DND-41 (cell line): ENCODE data around the gene ROS1.

Source experiments
- ATAC-seq: fragments of 200-7000 bp; cut with Tn5 transposase; 3 replicates; pipeline ENCODE4 v1.9.1; 2021; ENCODE audit warnings: low read depth; ENCODE audit not compliant: insufficient read depth
- DNase-seq: peaks from one replicate; pipeline ENCODE4 v3.0.0-alpha.2; 2020
- H2AFZ ChIP-seq: 2 replicates; pipeline ENCODE4 v1.6.0; 2012; ENCODE audit warnings: low read depth, low read length
- H3K27ac ChIP-seq: 2 replicates; pipeline ENCODE4 v1.5.1; 2012; ENCODE audit warnings: low read length, inconsistent platforms
- H3K27me3 ChIP-seq: fragments of 200-600 bp; sonication (generic); 2 replicates; pipeline ENCODE4 v1.6.0; 2012; ENCODE audit warnings: low read length, mild to moderate bottlenecking, inconsistent platforms; ENCODE audit not compliant: insufficient read depth, poor library complexity
- H3K36me3 ChIP-seq: 2 replicates; pipeline ENCODE4 v1.5.1; 2012; ENCODE audit warnings: low read length, inconsistent platforms; ENCODE audit not compliant: insufficient read depth
- H3K4me1 ChIP-seq: 2 replicates; pipeline ENCODE4 v1.5.1; 2012; ENCODE audit warnings: mild to moderate bottlenecking, low read length; ENCODE audit not compliant: insufficient read depth
- H3K4me2 ChIP-seq: 2 replicates; pipeline ENCODE4 v1.6.0; 2012; ENCODE audit warnings: mild to moderate bottlenecking, moderate library complexity, low read length, inconsistent platforms; ENCODE audit not compliant: insufficient read depth
- H3K4me3 ChIP-seq, 2 experiments: fragments of 200-600 bp in 1 of 2; shearing (Covaris generic) in 1 of 2; 2 replicates each; pipeline ENCODE4 v1.5.1; 2012 to 2016; ENCODE audit warnings: inconsistent platforms in 2 of 2, low read length in 2 of 2, mild to moderate bottlenecking in 2 of 2, low read depth in 1 of 2, moderate library complexity in 1 of 2
- H3K79me2 ChIP-seq: 2 replicates; pipeline ENCODE4 v1.6.0; 2012; ENCODE audit warnings: low read length, inconsistent platforms; ENCODE audit not compliant: insufficient read depth
- H3K9ac ChIP-seq: 2 replicates; pipeline ENCODE4 v1.6.0; 2012; ENCODE audit warnings: low read depth, mild to moderate bottlenecking, inconsistent platforms, low read length, moderate library complexity
- H3K9me3 ChIP-seq: 2 replicates; pipeline ENCODE4 v1.5.1; 2012; ENCODE audit warnings: low read length, moderate library complexity, mild to moderate bottlenecking, inconsistent platforms; ENCODE audit not compliant: insufficient read depth, severe bottlenecking
- H4K20me1 ChIP-seq: 2 replicates; pipeline ENCODE4 v1.6.0; 2012; ENCODE audit warnings: low read length; ENCODE audit not compliant: insufficient read depth
- CTCF ChIP-seq: IDR thresholded peaks from 2 replicates; pipeline ENCODE4 v1.5.1; 2012; ENCODE audit warnings: borderline replicate concordance, low read length, moderate library complexity, mild to moderate bottlenecking; ENCODE audit not compliant: poor library complexity, severe bottlenecking; ENCODE audit errors: extremely low read depth
- EZH2 ChIP-seq: IDR thresholded peaks from 3 replicates; pipeline ENCODE4 v1.6.1; 2012; ENCODE audit warnings: borderline replicate concordance, low read depth, mild to moderate bottlenecking, moderate library complexity, low read length, inconsistent platforms; ENCODE audit not compliant: severe bottlenecking

The ROS1 gene

GRCh38 chr6:117464700-117465099, 39.0 kb upstream of the ROS1 start:
- no peak for ATAC-seq
- Histone ChIP-seq H3K79me2 (no peaks in the 10 kb centered on the region), H4K20me1 (no peaks in the 10 kb centered on the region), H3K27me3 (peaks cover under 1% of the 10 kb centered on the region), H3K9me3 (no peaks in the 10 kb centered on the region), H2AFZ (no peak overlapping the region), H3K36me3 (no peaks in the 10 kb centered on the region), H3K27ac (no peak overlapping the region), H3K4me3 (no peak overlapping the region), H3K4me1 (no peaks in the 10 kb centered on the region), H3K4me2 (no peak overlapping the region), H3K9ac (no peak overlapping the region)
- no peak for DNase-seq
- TF ChIP-seq EZH2: no peak
- TF ChIP-seq CTCF: no peak

GRCh38 chr6:117463762-117464665, 38.3 kb upstream of the ROS1 start:
- no peak for DNase-seq
- TF ChIP-seq EZH2: no peak
- TF ChIP-seq CTCF: no peak
- Histone ChIP-seq H4K20me1 (no peaks in the 10 kb centered on the region), H3K27ac (no peak overlapping the region), H3K4me2 (no peak overlapping the region), H3K9me3 (no peaks in the 10 kb centered on the region), H3K36me3 (no peaks in the 10 kb centered on the region), H3K27me3 (no peaks in the 10 kb centered on the region), H3K9ac (no peak overlapping the region), H3K4me1 (no peaks in the 10 kb centered on the region), H2AFZ (no peak overlapping the region), H3K79me2 (no peaks in the 10 kb centered on the region), H3K4me3 (no peak overlapping the region)
- ATAC-seq: no peak

- Histone ChIP-seq H3K27me3 (peaks cover 11% of the 10 kb centered on the region), H3K79me2 (no peaks in the 10 kb centered on the region), H4K20me1 (no peaks in the 10 kb centered on the region), H3K9ac (no peak overlapping the region), H2AFZ (no peak overlapping the region), H3K4me3 (no peak overlapping the region), H3K36me3 (no peaks in the 10 kb centered on the region), H3K27ac (no peak overlapping the region), H3K9me3 (no peaks in the 10 kb centered on the region), H3K4me1 (no peaks in the 10 kb centered on the region), H3K4me2 (no peak overlapping the region)
- ATAC-seq (no peak), DNase-seq (no peak)
- TF ChIP-seq EZH2 (no peak), CTCF (no peak)
Measured at GRCh38 chr6:117459204-117459944, 33.6 kb upstream of the ROS1 start.
